Measurements from ENCODE around the gene CCDC188.

CCDC188 gene

GRCh38 chr22:20150381-20151275 is at the start of gene CCDC188:
Gene CCDC188 (minus strand): TSS chr22:20151055. CDS start chr22:20150986, 69 bp downstream.
- DNase-seq, result no peak

- DNase-seq, result no peak
These were observed 49.1 kb upstream of the CCDC188 start for GRCh38 chr22:20199906-20200305.

DNA sequence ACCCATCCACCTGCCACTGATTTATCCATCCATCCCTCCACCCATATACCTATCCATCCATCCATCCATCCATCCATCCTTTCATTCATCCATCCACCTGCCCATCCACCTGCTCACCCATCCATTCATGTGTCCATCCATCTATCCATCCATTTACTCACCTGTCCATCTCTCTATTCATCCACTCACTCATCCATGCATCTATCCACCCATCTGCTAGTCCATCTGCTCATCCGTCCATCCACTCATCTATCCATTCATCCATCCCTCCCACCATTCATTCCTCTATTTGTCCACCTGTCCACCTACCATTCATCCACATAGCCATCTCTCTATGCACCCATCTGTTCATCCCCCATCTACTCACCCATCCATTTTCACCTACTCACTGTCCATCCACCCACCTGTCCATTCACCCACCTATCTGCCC is 48.6 kb upstream of the CCDC188 start:
- no peak for DNase-seq

GRCh38 chr22:20198557-20199319 is 47.9 kb upstream of the CCDC188 start:
- DNase-seq, result no peak

DNA sequence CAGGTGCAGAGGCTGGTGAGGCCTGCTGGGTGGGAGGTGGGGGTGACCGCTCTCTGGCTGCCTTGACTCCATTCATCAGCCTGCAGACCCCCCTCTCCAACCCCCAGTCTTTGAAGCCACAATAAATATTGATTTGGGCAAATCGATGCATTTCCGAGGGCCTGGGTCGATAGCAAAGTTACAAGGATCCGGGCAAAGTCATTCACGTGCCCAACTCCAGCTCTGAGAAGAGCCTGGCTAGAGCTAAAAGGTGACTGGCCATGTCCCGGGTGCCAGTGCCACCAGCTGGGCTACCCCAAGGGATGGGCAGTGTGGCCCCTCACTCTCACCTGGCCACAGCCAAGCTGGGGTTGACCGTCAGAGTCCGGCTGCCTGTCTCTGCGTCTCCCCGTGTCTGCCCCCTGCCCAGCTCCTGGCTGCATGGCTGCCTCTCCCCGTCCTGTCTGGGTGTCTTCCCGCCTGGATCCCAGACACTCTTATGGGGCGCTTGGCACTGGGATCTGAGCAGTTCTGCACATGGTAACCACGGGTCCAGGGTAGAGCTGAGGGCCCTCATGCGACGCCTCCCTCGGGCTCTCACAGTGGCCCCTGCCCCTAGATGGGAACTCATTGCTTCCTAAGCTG is 46.7 kb upstream of the CCDC188 start:
- DNase-seq, result no peak

GRCh38 chr22:20196094-20196842 is 45.4 kb upstream of the CCDC188 start:
- DNase-seq, result no peak

DNA sequence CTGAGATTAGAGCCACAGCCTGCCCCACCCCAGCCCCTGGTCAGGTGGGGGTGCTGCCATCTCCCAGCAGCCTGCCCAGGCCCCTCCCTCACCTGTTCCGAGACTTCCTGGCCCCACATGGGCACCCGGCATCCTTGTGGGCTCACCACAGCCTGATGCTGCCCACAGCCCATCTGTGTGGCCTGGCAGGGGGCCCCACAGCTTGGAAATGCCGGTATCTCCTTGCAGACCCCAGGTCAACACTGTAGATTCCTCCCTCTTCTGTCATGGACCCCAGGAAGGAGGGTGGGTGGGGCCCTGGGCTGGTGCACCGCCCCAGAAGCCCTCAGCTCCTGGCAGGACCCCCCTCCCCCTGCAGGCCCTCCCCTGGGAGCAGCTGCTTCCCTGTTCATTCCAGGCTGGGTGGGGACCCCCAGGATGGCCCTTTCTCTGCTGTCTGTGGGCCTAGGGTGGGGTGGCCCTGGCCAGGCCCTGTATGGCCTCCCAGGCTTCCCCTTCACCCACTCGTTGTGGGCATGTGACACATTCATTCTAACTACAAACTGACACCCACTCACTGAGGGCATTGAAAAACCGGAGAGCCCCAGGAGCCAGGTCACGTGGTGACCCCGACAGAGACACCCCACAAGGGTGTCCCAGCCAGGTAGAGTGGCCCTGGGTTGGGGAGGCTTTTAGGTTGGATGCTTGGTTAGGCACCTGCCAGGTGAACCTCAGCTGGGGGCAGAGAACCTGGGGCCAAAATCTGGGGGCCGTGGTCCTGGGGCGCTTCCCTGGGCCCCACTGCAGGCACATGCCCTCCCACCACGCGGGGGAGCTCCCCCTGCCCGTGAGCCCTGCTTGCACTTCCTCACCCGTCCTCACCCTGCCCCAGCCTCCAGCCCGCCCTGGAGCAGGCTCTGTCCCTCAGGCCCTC is 44.1 kb upstream of the CCDC188 start:
- DNase-seq, result no peak

DNA sequence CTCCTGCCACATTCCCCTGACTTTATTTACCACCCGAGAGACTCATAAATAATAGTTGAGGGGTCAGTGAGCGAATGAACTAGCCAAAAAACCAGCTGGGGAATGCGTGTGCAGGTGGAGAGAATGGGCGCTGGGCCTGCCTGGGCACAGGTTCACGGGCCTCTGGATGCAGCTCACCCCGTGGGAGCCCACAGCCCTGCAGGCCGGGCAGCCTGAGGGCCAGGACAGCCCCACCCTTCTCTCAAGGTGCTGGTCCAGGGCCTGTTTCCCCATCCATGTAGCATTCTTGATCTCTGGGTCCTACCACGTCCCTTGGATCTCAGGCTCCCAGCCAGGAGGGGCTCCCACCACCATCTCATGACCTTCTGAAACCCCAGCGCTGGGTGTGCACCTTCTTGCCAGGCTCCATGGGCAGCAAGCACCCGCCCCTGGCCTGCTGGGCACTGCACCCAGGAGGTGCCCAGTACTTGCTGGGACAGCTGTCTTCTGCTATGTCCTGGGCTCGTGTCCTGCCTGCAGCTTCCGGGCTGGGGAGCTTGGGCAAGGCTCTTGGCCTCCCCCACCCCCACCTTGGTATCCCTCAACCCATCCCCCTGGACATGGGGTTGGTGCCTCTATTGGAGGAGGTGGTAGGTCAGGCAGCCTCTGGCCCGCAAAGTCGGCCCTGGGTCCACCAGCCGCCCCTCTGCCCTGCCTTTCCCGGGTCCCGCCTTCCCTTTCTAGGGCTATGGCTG is 43.1 kb upstream of the CCDC188 start:
- DNase-seq, result no peak

GRCh38 chr22:20192972-20193760 is 42.3 kb upstream of the CCDC188 start:
- no peak for DNase-seq

DNA sequence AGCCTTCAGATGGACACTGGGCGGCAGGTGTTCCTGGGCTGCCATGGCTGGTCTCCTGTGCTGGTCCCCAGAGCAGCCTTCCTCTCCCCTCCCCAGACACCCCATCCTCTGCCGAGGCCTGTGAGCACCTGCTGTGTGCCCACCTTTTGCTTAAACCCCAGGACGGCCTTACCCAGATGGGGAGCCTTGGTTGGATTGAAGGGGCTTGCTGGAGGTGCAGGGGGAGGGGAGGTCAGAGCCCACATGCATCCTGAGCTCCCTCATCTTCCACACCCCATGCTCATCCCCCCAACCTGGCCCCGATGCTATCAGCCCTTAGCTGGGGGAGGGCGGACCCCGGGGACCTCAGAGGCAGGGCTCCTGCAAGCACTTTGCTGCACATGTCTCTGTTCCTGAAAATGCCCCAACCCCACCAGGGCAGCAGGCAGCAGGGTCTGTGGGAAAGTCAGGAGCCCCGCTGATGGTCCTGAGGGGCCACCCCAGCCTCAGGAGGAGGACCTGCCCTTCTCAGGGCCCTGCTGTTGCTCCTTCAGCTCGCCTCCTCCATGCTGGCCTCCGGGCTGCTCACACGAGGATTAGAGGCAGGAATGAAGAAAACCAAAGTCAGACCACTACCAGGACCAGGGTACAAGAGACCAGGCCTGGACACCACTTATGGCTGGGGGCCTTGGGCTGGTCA is 41.6 kb upstream of the CCDC188 start:
- no peak for DNase-seq

DNA sequence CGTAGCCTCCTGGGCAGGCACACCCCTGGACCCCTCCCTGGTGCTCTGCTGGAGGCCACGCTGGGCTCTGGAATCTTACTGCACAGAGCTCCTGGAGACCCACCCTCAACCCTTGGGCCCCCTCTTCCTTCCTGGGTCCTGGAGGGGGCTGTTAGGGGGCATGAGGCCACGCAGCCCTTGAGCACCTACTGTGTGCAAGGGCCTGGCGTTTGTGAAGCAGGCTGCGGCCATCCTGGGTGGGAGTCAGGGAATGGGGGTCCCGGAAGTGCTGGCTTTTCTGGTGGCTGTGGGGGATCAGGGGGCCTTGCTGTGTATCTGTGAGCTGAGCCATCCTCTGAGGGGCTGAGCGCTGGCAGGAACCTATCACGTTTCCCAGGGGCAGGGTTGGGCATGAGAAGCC is 40.9 kb upstream of the CCDC188 start:
- DNase-seq, result no peak

DNA sequence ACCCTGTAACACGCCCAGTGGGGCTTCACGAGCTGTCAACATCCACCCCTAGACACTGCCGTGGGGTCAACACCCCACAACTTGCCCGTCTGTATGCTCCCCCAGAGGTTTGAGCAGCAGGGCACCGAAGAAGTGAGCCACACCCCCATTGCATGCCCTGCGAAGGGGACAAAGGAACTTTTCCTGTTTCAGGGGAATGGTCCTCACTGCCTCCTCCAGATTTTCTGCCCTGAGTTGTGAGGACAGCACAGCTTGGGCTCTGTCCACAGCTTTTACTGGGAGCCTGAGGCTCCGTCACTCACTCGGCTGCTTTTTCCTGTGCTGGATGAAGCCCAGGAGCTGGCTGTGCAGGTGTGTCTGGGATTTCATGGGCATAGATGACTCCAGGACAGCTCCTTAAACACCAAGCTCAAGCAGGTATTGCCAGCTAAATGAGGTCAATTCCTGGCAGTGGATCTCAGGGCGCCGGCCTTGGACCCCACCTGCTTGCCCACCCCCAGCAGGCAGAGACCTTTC is 40.2 kb upstream of the CCDC188 start:
- no peak for DNase-seq

DNA sequence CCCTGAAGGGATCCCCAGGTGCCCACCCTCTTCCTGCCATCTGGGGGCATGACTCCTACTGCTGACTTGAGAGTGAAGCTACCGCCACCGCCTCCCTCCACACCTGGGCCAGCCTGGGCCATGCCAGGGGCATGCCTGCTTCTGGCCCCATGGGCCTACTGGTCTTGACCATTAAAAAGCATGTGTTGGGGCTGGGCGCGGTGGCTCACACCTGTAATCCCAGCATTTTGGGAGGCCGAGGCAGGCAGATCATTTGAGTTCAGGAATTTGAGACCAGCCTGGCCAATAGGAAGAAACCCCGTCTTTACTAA is 37.7 kb upstream of the CCDC188 start:
- DNase-seq, result no peak

- DNase-seq, result no peak
These were observed 37.1 kb upstream of the CCDC188 start for GRCh38 chr22:20187777-20188566.

DNA sequence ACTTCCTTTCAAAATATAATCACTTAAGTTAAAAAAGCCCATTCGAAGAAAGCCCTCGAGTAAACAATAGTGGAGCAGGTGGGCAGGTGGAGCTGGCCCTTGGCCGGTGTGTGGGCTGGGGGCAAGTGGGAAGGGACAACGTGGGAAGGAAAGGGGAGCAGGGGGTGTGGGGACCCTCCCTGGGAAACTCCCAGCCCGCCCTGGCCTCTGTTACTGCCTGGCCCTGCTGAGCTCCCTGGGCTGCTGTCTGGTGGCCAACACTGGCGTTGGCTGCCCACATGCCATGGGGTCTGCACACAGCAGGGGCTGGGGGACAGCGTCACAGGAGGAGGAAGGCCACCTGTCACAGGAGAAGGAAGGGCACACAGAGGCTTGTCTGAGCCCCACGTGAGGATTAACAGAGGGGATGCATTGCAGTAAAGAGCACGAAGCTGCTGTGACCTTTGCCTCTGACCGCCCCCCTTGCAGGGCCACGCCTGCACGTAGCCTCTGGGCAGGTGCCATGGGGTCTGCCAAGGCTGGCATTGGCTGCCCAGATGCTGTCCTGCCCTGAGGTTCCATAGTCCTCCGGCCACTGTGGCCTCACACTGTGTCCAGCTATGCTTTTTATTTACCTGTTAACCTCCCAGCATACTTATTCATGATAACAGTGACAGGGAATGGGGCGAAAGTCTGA is 36.2 kb upstream of the CCDC188 start:
- no peak for DNase-seq

DNA sequence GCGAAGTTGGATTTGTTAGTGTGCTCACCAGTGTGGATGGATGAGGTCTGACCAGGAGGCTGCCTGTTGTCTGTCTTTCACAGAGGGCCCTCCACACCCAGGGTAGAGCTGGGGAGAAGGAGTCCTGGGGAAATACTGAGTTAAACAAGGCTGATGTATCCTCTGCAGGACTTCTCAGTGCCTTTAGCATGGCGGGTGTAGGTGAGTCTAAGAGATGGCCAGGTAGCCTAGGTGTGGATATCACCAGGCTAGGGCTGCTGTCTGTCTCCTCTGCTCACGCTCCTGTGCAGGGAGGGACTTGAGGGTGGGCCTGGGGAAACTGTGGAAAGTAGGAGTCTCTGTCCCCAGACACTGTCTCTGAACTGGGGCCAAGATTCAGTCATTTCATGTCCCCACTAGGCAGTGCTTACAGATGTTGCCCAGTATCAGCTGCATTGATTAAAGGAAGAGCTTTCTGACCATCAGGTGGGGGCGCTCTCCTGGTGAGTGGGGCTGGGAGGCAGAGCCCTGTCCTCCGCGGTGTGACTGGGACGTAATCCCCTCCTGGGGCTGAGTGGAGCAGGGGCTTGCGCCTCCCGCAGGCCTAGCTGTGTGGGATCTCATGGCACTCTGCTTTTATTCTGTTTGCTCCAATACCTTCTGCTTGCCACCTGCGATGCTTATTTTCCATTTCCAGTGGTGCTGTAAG is 35.5 kb upstream of the CCDC188 start:
- no peak for DNase-seq

DNA sequence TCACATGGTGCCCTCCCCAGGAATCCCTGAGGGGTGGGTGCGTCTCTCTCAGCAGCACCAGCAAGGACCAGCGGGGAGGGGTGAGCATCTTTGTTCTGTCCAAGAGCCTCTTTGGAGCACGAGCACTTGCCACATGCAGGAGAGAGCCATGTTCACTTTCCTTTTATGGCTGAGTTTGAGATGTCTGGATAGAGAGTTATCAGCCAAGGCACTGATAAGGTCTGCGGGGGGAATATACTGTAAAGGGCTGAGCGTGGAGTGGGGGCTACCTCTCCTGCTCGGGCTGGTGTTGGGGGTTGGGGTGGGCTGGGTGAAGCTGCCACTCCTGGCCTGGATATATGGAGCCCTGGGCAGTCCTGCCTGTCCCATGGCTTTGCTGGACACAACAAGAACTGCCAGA is 34.9 kb upstream of the CCDC188 start:
- no peak for DNase-seq

Measured in NCI-H1417 treated with DMSO at 0.1 percent for 48 hours (cell line).